Dedifferentiated amniotic fluid mesenchymal stem cell (primary cell): ENCODE measurements around the gene UBE2Q1.

Experiments used
- DNase-seq: peaks from one replicate; pipeline ENCODE4 v3.0.0-alpha.2; 2016; ENCODE audit errors: extremely low spot score

UBE2Q1 gene

DNA sequence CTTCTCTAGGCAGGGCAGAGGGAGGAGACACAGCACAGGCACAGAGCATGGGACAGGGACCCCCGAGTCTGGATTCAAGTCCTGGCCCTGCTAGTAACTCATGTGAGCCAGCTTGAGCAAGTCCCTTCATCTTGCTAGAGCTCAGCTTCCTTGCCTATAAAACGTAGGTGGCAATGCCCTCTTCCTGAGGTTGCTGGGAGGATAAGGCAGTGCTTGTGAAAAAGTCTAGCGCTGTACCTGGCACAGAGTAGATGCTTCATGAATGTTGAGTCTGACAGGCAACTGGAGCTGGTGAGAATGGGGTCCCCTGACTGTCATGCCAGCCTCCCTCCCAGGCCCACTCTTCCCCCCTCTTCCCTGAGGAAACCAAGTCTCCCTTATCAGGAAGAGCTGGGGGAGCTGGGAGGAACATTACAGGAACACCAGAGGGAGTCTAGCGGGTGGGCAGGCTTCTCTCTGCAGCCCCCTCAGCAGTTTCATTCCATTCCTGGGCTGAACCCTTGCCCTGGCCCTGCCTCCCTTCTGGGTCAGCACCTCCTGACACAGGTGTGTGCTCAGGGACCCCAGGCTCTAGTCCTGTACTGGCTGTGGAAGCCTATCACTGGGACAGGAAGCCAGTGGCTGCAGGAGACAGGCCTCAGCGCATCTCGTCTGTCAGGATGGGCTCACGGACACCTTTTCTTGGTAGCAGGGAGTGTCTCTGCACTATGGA is 19.0 kb upstream of the UBE2Q1 start:
- DNase-seq: no peak

DNA sequence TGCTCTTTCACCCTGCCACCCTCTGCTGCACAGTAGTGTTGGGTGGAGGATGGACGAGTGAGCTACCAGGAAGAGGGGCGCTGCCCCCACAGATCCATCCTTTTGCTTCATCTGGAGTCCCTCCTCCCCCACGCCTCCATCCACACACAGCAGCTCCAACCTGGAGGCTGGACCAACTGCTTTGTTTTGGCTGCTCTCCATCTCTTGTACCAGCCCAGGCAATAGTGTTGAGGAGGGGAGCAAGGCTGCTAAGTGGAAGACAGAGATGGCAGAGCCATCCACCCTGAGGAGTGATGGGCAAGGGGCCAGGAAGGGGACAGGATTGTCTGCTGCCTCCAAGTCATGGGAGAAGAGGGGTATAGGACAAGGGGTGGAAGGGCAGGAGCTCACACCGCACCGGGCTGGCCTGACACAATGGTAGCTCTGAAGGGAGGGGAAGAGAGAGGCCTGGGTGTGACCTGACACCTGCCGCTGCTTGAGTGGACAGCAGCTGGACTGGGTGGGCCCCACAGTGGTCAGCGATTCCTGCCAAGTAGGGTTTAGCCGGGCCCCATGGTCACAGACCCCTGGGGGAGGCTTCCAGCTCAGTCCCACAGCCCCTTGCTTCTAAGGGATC is 17.6 kb upstream of the UBE2Q1 start:
- DNase-seq: no peak

DNA sequence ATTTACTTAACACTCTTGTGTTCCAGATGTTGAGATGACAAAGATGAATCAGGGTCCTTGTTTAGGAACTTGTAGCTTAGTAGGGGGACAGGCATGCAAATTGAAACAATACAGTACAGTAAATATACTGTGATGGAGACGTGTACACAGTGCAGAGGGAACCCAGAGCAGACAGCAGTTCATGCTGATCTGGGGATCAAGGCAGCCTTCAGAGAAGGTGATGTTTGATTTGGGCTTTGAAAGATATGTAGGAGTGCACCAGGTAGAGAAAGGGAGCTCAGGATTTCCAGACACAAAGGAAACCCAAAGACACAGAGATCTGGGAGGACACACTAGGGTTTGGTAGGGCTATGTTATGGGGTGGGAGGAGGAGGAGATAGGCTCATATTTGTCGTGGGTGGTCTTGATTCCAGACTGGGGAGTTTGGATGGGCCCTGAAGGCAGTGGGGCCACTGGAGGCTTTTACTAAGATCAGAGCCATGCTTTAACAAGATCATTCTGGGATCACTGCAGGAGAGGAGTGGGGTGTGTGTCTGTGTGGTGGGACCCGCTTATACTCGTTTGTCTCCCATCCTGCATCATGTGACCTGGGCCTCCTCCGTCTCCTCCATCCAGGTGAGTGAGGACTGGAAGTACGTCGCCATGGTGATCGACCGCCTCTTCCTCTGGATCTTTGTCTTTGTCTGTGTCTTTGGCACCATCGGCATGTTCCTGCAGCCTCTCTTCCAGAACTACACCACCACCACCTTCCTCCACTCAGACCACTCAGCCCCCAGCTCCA is 16.9 kb upstream of the UBE2Q1 start:
- DNase-seq: no peak

DNA sequence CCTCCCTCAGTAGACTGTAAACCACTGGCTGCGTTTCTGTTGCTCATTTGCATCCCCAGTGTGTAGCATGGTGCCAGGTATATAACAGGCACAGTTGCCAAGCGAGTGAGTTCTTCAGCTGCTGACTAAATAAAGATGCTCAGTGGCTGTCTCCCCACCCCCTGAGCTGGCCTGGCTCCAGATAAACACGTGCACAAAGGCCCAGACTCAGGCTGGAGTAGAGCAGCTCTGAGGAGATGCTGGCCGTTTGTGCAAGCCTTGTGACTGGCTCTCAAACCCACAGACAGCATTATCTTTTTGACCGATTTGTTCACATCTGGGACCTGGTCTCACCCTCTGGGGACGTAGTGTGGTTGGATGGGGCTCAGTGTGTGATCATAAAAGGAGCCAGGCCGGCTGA is 16.3 kb upstream of the UBE2Q1 start:
- DNase-seq: no peak

DNA sequence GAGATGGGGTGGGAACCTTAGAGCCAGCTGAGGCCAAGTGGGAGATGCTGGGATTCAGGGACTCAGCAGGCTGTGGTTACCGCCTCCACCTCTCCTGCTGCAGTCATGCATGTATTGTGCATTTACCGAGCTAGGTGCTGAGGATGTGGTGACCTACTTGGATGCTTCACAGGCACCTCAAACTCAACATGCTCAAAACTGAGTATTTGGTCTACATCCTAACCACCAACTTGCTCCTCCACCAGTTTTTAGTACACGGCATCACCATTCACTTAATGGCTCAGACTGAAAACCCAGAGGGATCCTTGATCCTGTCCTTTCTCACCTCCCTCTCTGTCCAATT is 14.7 kb upstream of the UBE2Q1 start:
- no peak for DNase-seq

DNA sequence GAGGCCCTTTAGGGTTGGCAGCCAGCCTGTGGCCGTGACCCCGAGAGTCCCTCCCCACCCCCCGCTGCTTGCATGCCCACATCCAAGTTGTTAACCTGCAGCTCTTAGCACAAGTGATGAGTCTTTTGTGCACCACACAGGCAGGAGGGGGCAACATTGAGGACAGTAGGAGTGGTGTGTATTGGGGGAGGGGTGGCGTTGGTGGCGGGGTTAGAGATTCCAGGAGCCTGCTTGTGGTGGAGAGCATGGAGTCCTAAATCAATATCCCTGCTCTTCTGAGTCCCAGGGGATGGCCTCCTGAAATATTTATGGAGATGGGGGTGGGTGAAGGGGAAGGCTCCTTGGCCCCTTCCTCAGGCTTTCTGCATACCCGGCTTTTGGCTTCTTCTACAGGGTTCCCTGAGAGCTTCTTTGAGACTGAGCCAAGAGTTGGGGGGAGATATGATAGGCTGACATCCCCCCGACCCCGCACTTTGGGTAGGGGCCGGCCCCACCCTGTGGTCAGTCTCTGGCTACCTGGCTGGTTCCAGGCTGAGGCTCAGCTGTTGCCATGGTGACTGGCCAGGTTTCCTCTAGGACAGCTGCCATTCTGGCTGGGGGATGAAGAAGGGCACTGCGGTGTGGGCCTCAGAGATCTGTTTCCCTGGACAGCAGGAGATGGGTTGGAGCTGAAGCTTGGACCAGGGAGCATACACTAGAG is 14.2 kb upstream of the UBE2Q1 start:
- DNase-seq: no peak

DNA sequence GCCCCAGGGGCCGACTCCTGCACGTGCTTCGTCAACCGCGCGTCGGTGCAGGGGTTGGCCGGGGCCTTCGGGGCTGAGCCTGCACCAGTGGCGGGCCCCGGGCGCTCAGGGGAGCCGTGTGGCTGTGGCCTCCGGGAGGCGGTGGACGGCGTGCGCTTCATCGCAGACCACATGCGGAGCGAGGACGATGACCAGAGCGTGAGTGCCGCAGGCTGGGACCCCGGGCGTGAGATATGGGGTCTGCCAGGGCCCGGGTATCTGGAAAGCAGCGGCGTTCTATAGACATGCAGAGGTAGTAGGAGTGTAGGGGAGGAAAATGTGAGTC is 13.5 kb upstream of the UBE2Q1 start:
- no peak for DNase-seq

DNA sequence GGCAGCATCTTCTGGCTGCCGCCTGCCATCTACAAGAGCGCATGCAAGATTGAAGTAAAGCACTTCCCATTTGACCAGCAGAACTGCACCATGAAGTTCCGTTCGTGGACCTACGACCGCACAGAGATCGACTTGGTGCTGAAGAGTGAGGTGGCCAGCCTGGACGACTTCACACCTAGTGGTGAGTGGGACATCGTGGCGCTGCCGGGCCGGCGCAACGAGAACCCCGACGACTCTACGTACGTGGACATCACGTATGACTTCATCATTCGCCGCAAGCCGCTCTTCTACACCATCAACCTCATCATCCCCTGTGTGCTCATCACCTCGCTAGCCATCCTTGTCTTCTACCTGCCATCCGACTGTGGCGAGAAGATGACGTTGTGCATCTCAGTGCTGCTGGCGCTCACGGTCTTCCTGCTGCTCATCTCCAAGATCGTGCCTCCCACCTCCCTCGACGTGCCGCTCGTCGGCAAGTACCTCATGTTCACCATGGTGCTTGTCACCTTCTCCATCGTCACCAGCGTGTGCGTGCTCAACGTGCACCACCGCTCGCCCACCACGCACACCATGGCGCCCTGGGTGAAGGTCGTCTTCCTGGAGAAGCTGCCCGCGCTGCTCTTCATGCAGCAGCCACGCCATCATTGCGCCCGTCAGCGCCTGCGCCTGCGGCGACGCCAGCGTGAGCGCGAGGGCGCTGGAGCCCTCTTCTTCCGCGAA is 12.9 kb upstream of the UBE2Q1 start:
- no peak for DNase-seq

DNA sequence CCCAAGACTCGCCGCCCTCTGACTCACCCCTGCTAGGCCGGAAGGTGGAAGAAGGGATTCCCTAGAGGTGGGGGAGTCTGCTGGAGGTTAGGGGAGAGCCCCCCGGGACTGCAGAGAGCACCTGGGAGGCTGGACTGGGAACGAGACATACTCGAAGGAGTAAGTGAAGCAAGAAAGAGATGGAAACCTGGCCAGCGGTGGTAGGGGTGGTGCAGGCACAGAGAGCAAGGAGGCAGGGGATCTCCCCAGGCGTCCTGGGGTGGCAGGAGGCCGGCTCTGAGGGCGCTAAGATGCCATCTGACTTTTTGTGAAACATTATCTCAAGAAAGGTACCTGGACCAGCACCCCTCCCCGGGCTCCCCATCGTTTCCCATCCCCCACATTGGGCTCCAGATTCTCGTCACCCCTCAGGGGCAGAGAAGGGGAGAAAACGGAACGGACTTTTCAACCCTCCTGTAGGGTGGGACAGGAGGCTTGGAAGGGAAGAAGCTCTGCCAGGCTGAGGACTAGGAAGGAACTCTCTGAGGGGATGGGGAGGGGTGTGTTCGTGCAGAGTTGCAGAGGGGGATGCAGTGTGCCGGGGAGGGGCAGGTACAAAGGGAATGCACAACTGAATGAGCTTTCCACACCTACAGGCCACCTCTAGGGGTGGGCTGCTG is 9.8 kb upstream of the UBE2Q1 start:
- no peak for DNase-seq

DNA sequence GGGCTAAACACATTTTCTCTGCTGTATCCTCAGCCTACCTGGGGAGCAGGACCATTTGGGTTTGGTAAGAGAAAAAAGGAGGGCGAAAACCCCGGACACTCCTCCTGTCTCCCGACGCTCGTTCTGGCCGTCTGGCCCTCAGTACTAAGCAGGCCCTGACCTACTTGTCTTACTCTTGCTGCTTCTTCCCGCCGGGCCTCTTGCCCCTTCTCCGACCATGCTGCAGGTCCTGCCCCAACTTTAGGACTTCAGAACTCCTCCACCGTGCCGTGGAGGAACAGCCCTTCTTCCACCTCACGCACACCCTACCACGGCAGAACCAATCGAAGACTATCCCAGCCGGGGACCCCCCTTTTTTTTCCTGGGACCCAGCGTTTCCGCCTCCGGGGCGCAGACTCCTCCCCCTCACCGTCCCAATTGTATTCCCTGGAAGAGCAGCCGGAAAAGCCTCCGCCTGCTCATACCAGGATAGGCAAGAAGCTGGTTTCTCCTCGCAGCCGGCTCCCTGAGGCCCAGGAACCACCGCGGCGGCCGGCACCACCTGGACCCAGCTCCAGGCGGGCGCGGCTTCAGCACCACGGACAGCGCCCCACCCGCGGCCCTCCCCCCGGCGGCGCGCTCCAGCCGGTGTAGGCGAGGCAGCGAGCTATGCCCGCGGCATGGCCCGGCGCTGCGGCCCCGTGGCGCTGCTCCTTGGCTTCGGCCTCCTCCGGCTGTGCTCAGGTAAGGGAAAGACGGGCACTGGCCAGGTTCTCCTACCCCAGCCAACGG is 9.1 kb upstream of the UBE2Q1 start, which contains the start of gene CHRNB2:
CHRNB2 (plus strand) TSS at position 393 of the 771 bp plus-strand sequence; CDS start at position 660, 267 bp downstream.
- DNase-seq: no peak

DNA sequence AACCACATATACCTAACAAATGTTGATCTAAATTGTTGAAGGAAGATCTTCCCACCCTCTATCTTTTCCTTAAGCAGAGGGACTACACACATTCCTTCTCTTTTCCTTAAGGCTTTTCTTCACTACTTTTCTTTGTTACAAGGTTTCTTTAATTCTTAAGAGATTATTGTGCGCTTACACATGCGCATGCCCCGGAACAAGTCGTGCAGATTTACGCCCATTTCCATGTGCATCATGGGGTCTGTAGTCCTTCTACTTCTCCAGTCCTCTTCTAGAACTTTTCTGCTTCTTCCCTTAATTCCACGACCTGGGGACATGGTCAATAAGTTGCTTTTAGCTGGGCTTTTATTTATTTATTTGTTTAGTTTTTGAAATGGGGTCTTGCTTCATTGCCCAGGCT is 7.4 kb upstream of the UBE2Q1 start:
- DNase-seq: no peak

DNA sequence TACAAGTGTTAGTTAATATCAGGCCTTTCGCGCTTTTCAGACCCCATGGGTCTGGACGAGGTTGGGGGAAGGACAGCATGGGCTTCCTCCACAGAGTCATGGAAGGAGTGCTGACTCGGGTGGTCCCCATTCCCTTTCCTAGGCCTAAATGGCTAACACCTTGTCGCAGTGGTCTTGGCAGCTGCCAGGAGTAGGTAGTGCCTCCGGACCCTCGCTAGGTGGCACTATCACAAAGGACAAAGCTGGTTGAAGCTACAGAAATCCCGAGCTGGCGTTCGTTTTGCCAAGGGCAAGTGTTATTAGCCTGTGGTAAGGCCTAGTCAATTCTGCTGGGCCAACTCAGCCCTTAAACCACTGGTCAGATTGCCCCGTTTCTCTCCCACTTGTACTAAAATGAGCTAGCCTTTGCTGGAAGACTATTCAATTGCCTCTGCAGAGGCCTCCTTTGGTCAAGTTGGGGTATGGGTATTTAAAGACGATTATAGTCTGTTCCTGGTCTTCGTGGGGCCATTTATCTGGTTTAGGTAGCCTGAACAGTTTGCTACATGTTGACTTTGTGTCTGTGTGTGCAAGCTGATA is 1.1 kb upstream of the UBE2Q1 start:
- peak; percentile 94 for DNase-seq

DNA sequence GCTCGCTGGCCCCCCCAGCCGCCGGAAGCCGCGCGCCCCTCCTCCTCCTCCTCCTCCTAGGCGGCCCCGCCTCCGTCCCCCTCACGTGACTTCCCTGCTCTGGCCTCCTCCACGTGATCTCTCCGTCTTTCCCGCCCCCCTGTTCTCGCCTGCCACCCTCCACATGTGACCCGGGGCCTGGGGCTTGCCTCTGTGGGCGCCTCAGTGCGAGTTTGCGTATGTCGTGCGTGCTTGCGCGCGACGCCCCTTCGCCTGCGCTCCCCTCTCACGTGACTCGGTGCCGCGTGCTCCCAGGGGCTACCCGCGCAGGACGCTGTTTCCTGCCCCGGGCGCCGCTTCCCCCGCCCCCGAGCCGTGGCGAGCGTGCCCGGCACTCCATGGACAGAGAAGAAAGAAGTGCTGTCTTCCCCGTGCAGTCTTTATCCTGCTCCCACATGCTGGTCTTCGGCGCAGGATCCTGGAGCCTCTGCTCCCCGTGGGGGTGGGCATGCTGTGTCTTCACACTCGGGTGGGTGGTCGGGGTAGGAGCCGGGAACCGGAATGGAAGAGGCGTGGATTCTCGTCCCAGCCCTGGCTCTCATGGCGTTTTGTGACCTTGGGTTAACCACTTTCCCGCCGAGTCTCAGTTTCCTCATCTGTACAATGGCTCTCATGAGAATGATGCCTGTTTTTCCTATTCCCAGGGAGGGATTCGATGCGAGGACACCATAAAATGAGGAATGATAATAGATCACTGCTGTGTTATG is 431 bp upstream of the UBE2Q1 start:
- DNase-seq: peak; percentile 98

DNA sequence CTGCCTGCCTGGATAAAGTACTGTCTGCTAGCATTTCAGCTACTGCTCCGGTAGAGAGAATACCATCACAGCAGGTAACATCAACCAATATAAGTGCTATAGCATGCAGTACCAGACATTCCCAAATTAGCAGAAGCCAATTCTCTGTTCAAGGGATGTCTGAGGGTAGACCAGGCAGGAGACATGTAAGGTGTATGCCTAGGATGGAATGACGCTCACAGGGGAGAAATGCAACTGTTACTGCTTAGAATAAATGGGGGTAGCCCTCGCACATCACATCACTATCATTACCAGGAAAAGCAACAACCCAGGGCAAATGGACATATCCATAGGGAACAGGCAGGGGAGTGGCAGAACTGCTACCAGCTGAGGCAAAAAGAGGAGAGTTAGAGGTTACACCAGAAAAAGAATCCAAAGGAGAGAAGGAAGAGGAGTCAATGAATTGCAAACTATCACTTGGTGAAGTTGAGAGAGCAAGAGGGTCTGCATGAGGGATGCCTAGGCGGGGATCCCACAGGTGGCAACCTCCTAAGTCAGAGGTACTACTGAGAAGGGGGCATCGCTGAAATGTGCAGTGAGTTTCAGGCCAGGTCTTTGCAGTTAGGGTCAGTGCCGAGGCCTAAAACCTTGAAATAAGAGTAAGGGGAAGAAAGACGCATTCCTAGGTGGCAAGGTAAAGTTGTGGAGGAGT is 1.1 kb downstream of the UBE2Q1 start:
- no peak for DNase-seq

DNA sequence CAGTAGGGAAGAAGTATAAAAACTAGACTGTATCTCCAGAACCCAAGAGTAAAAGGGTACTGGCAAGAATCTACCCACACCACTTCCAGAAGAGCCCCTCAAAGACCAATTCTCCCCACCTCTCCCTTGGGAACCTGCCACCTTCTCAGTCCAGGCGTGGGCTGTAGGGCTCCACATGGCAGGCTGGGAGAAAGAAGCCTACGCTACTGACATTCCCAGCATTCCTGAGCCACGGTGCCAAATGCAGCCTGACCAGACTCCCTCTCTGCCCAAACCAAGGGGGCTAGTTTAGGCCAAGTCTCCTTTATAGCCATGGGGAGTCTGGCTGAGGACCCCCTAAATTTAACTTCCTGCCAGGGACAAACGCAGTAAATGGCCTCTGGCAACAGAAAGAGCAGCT is 2.0 kb downstream of the UBE2Q1 start:
- no peak for DNase-seq

DNA sequence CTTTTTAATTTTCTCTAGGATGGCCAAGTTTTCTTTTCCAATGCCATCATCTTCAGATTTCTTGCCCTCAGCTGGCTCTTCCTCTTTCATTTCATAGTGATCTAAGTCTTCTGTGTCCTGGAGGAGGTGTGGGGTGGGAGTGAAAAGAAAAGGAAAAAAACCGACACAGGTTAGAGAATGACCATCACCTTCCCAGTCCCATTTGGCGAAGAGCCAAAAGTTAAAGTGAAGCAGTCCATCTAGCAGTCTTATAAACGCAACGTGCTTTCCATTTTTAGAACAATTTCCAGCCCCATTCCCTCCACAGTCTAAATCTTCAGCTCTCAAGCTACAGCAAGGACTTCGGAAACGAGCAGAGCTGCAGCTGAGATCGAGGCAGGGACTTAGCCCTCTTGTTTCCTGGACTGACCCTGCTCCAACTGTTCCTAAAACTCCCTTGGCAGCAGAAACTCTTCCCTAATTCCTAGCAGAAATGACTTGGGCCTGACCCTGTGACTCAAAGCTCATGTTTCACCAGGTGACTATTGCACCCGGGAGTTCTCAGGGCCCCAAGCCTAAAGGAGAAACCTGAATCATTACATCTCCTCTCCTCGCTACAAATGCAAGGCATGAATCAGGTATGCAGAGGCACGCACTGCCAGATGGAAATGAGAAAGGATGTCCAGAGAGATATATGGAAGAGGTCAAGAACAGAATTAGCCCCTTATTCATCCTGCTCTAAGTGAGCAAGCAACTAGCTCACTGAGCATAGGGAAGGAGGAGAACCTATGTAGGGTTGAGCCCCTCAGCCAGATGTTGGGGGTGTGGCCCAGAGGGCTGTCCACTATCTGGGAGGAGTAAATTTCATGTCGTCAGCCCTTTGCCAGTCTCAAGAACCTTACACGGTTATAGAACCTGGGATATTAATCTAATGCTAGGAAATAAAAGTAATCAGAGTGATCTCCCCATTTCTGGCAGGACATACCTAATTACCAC is 5.1 kb downstream of the UBE2Q1 start:
- DNase-seq: no peak

DNA sequence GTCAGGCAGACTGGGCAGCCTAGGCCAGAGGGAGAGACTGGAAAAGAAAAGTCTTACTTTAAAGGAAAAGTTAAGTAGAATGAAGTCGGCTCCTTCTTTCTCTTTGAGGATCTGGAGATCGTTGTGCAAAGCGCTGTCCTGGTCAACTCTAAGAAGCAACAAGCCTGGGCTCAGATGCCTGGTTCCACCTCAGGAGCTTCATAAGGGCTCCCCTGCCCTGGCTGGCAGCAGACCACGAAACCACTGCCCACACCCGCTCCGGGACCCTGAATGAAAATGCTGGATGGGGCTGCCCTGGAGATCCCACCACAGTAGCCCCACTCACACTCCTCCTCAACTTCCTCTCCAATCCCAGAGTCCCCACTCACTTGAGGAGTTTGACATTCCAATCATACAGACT is 6.4 kb downstream of the UBE2Q1 start:
- no peak for DNase-seq

DNA sequence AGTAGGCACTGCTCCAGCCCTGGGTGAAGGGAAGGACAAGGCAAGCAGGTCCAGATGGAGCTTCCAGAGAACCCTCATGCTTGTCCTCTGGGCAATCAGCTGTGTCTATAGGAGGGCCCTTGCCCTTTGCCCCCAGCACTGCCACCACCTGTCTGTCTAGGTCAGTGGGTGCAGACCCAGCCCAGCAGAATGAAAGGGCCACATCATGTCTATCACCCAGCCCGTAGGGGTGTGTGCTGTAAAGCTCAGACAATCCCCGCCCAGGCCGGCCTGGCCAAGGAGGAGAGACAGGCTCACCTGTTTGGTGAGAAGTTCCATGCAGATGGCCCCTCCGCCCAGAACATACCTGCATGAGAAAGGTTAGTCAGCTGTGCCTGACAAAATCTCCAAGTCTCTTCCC is 7.0 kb downstream of the UBE2Q1 start:
- no peak for DNase-seq
